ENCODE measurements around the gene RPTOR. TPM values are rescaled to one million over a fixed set of nuclear protein-coding genes. Genes with fewer than 3 reads are reported as not detected.

Gene RPTOR
- total RNA-seq, 1 donor, result 30.0 TPM

DNA sequence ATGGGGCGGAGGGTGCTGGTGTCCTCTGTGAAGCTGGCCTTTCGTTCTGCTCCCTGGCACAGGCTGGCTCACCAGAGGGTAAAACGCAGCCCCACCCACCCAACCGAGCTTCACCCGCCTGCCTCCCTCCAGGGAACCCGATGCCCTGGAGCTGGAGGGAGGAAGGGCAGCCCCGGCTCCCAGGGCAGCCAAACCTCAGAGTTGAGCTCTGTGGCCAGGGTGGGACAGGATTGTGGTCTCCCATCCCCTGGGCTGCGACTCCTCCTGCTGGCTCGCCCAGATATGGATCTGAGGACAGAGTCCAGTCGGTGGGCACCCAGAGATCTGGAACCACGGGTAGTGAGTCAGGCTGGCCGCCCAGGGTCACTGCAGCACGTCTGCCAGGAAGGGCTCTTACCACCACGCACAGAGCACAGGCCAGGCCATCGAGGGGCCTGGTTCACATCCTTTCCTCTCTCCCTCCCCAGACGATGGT, 404.4 kb downstream of the RPTOR start:
- TF ChIP-seq, protein P1, sequence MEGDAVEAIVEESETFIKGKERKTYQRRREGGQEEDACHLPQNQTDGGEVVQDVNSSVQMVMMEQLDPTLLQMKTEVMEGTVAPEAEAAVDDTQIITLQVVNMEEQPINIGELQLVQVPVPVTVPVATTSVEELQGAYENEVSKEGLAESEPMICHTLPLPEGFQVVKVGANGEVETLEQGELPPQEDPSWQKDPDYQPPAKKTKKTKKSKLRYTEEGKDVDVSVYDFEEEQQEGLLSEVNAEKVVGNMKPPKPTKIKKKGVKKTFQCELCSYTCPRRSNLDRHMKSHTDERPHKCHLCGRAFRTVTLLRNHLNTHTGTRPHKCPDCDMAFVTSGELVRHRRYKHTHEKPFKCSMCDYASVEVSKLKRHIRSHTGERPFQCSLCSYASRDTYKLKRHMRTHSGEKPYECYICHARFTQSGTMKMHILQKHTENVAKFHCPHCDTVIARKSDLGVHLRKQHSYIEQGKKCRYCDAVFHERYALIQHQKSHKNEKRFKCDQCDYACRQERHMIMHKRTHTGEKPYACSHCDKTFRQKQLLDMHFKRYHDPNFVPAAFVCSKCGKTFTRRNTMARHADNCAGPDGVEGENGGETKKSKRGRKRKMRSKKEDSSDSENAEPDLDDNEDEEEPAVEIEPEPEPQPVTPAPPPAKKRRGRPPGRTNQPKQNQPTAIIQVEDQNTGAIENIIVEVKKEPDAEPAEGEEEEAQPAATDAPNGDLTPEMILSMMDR (IDR thresholded peaks at IDR 0.05; ENCODE audit: insufficient read depth, low read length), result no peak
- no peak for DNase-seq (ENCODE audit: low read depth)
- H3K4me3 ChIP-seq (ENCODE audit: low read depth, low read length), result no peak overlapping the region

DNA sequence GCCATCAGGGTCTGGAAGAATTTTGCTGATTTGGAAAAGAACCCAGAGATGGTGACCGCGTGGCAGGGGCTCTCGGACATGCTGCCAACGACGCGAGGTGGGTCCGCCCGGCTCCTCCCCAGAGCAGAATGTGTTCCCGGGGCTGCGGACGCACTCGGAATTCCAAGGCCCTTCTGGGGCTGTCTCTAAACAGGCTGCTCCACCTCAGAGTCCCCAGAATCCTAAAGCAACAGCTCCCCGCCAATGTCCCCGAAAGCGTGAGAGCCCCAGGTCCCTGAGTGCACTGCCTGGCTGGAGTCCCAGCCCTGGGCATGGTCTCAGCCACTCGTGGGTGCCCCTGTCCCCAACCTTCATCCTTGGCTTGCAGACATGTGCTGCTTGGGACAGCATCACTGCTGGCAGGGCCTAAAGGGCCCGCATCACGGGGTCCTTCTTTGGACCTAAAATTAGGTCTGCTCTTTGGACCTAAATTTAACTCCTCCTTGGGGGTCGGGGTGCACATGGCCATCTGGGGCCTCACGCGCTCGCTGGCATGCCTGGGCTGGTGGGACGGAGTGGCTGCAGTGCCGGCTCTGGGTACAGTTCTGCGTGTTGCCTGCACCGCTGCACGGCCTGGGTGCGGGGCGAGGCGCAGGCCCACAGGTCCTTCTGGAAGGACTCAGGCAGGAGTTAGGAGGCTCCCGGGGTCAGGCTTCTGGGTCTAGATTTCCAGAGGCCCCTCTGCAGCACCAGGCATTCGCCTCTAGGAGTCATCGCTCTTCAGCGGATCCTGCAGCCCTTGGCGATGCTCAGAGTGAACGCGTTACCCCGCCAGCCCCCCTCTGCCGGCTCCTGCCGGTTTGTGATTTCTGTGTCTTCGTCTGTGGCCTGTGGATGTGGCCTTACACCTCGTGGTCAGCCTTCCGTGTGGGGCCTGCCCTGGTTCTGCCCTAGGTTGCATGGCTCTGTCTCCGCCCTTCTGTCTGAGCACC, 405.1 kb downstream of the RPTOR start:
- H3K4me3 ChIP-seq (ENCODE audit: low read depth, low read length), result no peak overlapping the region
- TF ChIP-seq, protein P1 (IDR thresholded peaks at IDR 0.05; ENCODE audit: insufficient read depth, low read length), result no peak
- DNase-seq (ENCODE audit: low read depth), result no peak

DNA sequence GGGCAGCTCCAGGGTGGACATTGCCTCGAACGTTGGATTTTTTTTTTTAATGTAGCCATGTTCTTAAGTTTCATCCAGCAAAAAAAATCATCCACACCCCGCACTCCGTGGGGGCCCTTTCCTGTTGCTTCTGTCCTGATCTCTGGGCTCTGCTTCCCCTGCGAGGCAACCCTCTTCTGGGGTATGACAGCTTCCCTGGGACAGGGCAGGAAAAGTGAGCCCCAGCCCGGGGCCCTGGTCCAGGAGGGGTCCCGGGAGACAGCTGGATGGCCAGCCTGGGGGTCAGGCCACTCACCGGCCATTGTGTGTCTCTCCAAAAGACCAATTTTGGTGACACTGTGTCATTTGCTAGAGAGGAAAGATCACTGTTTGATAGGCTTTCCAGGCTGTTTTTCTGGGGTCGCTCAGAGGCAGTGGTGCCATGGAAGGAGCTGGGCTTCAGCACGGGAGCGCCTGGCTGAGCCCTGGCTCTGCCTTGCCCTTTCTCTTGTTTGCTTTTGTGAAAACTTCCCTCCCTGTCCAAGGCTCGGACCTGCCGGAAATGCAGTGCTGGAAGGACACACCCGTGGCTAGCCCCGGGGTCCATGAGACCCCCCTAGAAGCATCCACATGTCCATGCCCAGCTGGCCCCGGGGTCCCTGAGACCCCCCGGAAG, 406.0 kb downstream of the RPTOR start:
- no peak for DNase-seq (ENCODE audit: low read depth)
- TF ChIP-seq, protein P1 (IDR thresholded peaks at IDR 0.05; ENCODE audit: insufficient read depth, low read length), result no peak

DNA sequence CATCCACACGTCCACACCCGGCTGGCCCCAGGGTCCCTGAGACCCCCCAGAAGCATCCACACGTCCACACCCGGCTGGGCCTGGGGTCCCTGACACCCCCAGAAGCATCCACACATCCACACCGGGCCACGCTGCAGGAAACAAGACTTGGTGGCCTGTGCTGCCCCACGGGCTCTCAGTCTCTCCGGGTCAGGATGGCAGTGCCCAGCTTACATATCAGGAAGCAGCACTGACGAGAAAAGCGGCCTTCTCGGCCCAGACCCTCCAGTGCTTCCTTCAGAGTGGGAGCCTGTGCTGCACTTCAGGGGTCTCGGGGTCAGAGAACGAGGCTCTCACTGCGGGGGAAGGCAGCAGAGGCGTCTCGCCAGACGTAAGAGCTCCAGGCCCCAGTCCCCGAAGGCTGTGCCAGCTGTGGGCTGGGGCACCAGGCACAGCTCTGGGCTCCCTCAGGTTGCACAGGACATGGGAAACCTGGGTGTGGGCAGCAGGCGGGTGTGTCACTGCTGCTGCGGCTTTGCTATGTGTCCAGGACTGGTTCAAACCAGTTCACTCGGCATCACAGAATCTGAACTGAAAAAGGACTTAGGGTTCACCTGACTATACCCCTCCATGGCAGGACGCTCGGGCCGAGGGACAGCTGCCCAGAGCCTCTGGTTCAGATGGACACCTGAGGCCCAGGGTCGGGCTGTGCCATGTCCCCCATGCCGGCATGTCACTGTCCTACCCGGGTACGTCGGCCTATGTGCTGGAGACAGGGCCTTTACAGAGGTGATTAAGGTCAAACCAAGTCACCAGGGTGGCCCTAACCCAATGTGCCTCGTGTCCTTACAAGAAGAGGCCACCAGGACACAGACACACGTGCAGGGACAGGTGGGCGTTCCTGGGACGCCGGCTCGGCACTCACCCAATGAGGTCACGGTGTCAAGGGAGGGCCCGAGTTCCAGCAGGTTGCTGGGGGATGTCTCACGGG, 406.8 kb downstream of the RPTOR start:
- no peak overlapping the region for H3K4me3 ChIP-seq (ENCODE audit: low read depth, low read length)
- TF ChIP-seq, protein P1 (IDR thresholded peaks at IDR 0.05; ENCODE audit: insufficient read depth, low read length), result no peak

More for the DNA sequence above, 406.0 kb downstream of the RPTOR start:
- no peak overlapping the region for H3K4me3 ChIP-seq (ENCODE audit: low read depth, low read length)

DNA sequence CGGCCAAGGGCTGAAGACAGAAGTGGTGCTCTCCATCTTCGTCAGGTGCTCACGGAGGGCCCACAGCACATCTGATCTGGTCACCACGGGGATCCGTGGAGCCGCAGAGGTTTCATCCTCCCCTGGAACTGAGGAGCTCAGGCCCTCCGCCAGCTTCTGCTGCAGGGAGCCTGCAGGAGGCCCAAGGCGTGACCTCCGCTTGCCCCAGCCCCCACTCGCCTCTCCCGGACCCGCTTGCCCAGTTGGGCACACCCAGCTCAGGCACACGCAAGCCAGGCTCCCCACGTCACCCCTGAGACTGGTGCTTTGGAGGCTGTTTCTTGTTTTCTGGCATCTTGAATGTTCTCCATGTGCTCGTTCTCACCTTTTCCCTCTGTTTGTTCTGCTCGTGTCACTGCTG, 407.7 kb downstream of the RPTOR start:
- DNase-seq (ENCODE audit: low read depth), result no peak
- no peak overlapping the region for H3K4me3 ChIP-seq (ENCODE audit: low read depth, low read length)
- TF ChIP-seq, protein P1 (IDR thresholded peaks at IDR 0.05; ENCODE audit: insufficient read depth, low read length), result no peak

More for the DNA sequence above, 406.8 kb downstream of the RPTOR start:
- no peak for DNase-seq (ENCODE audit: low read depth)

Data from fibroblast of the aortic adventitia (primary cell).